C4-2B (cell line): ENCODE data around the gene ZBTB20.

Experiments
- H3K27ac ChIP-seq: fragments of 450-650 bp; 2 replicates; pipeline ENCODE4 v1.5.1; 2017
- CTCF ChIP-seq: fragments of 450-650 bp; conservative IDR thresholded peaks from 2 replicates; pipeline ENCODE4 v1.5.1; 2017; ENCODE audit warnings: mild to moderate bottlenecking
- ZFX ChIP-seq: fragments of 450-650 bp; IDR thresholded peaks from 2 replicates; pipeline ENCODE4 v1.6.1; 2017

Gene ZBTB20

GRCh38 chr3:114452256-114452655 is 694.8 kb downstream of the ZBTB20 start:
- no peak for TF ChIP-seq ZFX
- TF ChIP-seq CTCF, result no peak
- H3K27ac ChIP-seq, result no peak overlapping the region

GRCh38 chr3:114451561-114452018 is 695.5 kb downstream of the ZBTB20 start:
- H3K27ac ChIP-seq, result no peak overlapping the region; the same call in 1 of the 2 replicates
- TF ChIP-seq CTCF (no peak), ZFX (no peak)

- no peak overlapping the region for H3K27ac ChIP-seq
- TF ChIP-seq ZFX (no peak), CTCF (no peak)
Measured at GRCh38 chr3:114451051-114451451, 696.0 kb downstream of the ZBTB20 start.

GRCh38 chr3:114450008-114450596 is 697.0 kb downstream of the ZBTB20 start:
- TF ChIP-seq ZFX, result no peak
- no peak for TF ChIP-seq CTCF
- no peak overlapping the region for H3K27ac ChIP-seq

- no peak for TF ChIP-seq ZFX
- no peak for TF ChIP-seq CTCF
- H3K27ac ChIP-seq, result no peak overlapping the region
Measured at GRCh38 chr3:114449271-114450007, 697.6 kb downstream of the ZBTB20 start.

GRCh38 chr3:114447950-114448479 is 699.1 kb downstream of the ZBTB20 start:
- TF ChIP-seq CTCF (no peak), ZFX (no peak)
- H3K27ac ChIP-seq, result no peak overlapping the region

- no peak for TF ChIP-seq CTCF
- H3K27ac ChIP-seq, result no peak overlapping the region
Measured at GRCh38 chr3:114447545-114447944, 699.5 kb downstream of the ZBTB20 start.
